Kidney (tissue), 14 donors: ENCODE data around the gene SLC36A1. TPM values are rescaled to one million over a fixed set of nuclear protein-coding genes. Genes with fewer than 3 reads are reported as not detected.

ENCODE experiments used
- DNase-seq, 5 donors: peaks; one replicate each; pipeline ENCODE4 v3.0.0-alpha.2; 2013 to 2020
- FAIRE-seq: peaks from 2 replicates; lab custom pipeline; 2012; peaks lifted over from hg19 to GRCh38; lab: Jason Lieb, UNC
- H3K27ac ChIP-seq, 2 donors: one replicate each; pipeline ENCODE4 v1.7.0; 2013; ENCODE audit warnings: low read depth in 2 of 2, low read length in 2 of 2, inconsistent platforms in 1 of 2
- H3K27me3 ChIP-seq: one replicate; pipeline ENCODE4 v1.7.1; 2013; ENCODE audit warnings: low read length, inconsistent platforms; ENCODE audit not compliant: control insufficient read depth, insufficient read depth
- H3K36me3 ChIP-seq, 3 donors: one replicate each; pipeline versions ENCODE4 v1.7.0 to v1.7.1; 2013; ENCODE audit warnings: low read length in 3 of 3, control low read depth in 1 of 3, inconsistent platforms in 1 of 3; ENCODE audit not compliant: insufficient read depth in 3 of 3, control insufficient read depth in 2 of 3
- H3K4me1 ChIP-seq, 3 donors: one replicate each; pipeline versions ENCODE4 v1.7.0 to v1.7.1; 2013; ENCODE audit warnings: low read length in 3 of 3, inconsistent platforms in 1 of 3, low read depth in 1 of 3; ENCODE audit not compliant: control insufficient read depth in 2 of 3, insufficient read depth in 2 of 3
- H3K4me3 ChIP-seq, 3 donors: one replicate each; pipeline versions ENCODE4 v1.7.0 to v1.8.1; 2013; ENCODE audit warnings: low read length in 3 of 3, control low read depth in 1 of 3, inconsistent platforms in 1 of 3
- H3K9ac ChIP-seq, 3 donors: one replicate each; pipeline versions ENCODE4 v1.7.0 to v1.7.1; 2013; ENCODE audit warnings: low read length in 3 of 3, control low read depth in 1 of 3, inconsistent platforms in 1 of 3
- H3K9me3 ChIP-seq, 3 donors: one replicate each; pipeline versions ENCODE4 v1.7.0 to v1.7.1; 2013; ENCODE audit warnings: low read length in 3 of 3, control low read depth in 1 of 3, inconsistent platforms in 1 of 3; ENCODE audit not compliant: control insufficient read depth in 2 of 3, insufficient read depth in 1 of 3
- CTCF ChIP-seq: IDR thresholded peaks from 3 replicates; pipeline ENCODE4 v1.5.1; 2012; ENCODE audit warnings: mild to moderate bottlenecking, moderate library complexity, borderline replicate concordance; ENCODE audit not compliant: insufficient read depth; ENCODE audit errors: extremely low read depth
- intact Hi-C: fragments of 100-400 bp; cut with DNase I; formaldehyde crosslinking; loops from one replicate; pipeline ENCODE4 v1.11.1; 2022
- polyA plus RNA-seq: library from polyadenylated mRNA; stranded (reverse); fragments of 350-450 nt; fragmentation: Illumina TruSeq; extraction: RNeasy Lipid Tissue Mini Kit (QIAGEN cat#74804); gene quantifications from one replicate; pipeline ENCODE4 v1.2.3, GENCODE V29; 2014; ENCODE audit warnings: low read depth, low replicate concordance; ENCODE audit not compliant: insufficient read depth
- total RNA-seq: library from RNA; stranded (reverse); fragmentation: NEBNext Ultra II Directional; extraction: Animal tissue kit (Norgen Biotek cat#: 25700); gene quantifications from one replicate; pipeline ENCODE4 v1.2.1, GENCODE V29; 2021
- donor health status: control.
- donor health status: control.
- donor health status: control.
- donor health status: control.
- donor health status: control.
- donor health status: DM: yes; HTN: yes; CAD: no.
- donor health status: Normal renal cell carcinoma (clear cell type).

Gene SLC36A1
- total and polyA plus RNA-seq, 2 donors from 2014 or later = 4.1 to 11.0 TPM

- no peak overlapping the region for H3K4me3 ChIP-seq
- H3K4me1 ChIP-seq = no peaks in the 10 kb centered on the region
- no peak overlapping the region for H3K9ac ChIP-seq
- no peaks in the 10 kb centered on the region for H3K9me3 ChIP-seq
- intact Hi-C loops = no loop called here
- no peak overlapping the region for H3K27ac ChIP-seq
- DNase-seq (no peak), FAIRE-seq (no peak)
- peaks cover 0 to 4% (median 0%) of the 10 kb centered on the region in 3 donors for H3K36me3 ChIP-seq
- no peaks in the 10 kb centered on the region for H3K27me3 ChIP-seq
- TF ChIP-seq CTCF = no peak
Measured at GRCh38 chr5:151493665-151494064, 46.3 kb downstream of the SLC36A1 start.

DNA sequence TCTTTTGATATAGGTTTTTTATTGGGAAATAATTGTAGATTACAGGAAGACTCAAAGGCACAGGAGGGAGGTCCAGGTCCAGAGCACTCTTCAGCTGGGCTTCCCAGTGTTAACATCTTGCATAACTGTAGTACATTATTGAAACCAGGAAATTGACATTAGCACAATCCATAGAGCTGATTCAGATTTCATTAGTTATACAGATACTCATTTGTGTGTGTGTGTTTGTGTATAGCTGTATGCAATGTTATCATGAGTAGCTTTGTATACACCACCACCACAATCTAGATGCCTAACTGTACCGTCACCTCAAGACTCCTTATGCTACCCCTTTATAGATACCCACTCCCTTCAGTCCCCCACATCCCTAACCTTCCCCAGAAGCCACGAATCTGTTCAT, 47.9 kb downstream of the SLC36A1 start:
- Histone ChIP-seq H3K4me3 (no peak overlapping the region), H3K4me1 (no peaks in the 10 kb centered on the region), H3K9ac (no peak overlapping the region), H3K36me3 (peaks cover 0 to 2% (median 0%) of the 10 kb centered on the region in 3 donors), H3K27me3 (no peaks in the 10 kb centered on the region), H3K9me3 (no peaks in the 10 kb centered on the region), H3K27ac (no peak overlapping the region)
- DNase-seq (no peak), FAIRE-seq (no peak)
- intact Hi-C loops = no loop called here
- TF ChIP-seq CTCF = no peak

DNA sequence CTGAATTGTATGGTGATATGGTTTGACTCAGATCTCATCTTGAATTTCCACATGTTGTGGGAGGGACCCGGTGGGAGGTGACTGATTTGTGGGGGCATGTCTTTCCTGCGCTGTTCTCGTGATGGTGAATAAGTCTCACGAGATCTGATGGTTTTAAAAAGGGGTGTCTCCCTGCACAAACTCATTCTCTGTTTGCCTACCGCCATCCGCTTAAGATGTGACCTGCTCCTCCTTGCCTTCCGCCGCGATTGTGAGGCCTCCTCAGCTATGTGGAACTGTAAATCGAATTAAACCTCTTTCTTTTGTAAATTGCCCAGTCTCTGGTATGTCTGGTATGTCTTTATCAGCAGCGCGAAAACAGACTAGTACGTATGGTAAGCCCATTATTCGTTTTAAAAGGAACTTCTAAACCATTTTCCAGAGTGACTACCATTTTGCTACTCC, 48.7 kb downstream of the SLC36A1 start:
- TF ChIP-seq CTCF = no peak
- Histone ChIP-seq H3K27ac (no peak overlapping the region), H3K4me1 (no peaks in the 10 kb centered on the region), H3K4me3 (no peak overlapping the region), H3K9me3 (no peaks in the 10 kb centered on the region), H3K9ac (no peak overlapping the region), H3K27me3 (no peaks in the 10 kb centered on the region), H3K36me3 (no peaks in the 10 kb centered on the region)
- FAIRE-seq (no peak), DNase-seq (no peak)
- intact Hi-C loops = no loop called here

- Histone ChIP-seq H3K9me3 (no peaks in the 10 kb centered on the region), H3K4me3 (no peak overlapping the region), H3K4me1 (no peaks in the 10 kb centered on the region), H3K27ac (no peak overlapping the region), H3K9ac (no peak overlapping the region), H3K27me3 (no peaks in the 10 kb centered on the region), H3K36me3 (no peaks in the 10 kb centered on the region)
- intact Hi-C loops = no loop called here
- FAIRE-seq (no peak), DNase-seq (no peak)
- no peak for TF ChIP-seq CTCF
Measured at GRCh38 chr5:151497391-151498002, 50.1 kb downstream of the SLC36A1 start.
